Endodermal cell (in vitro differentiated cells): ENCODE results near the gene BUD31. TPM values are rescaled to one million over a fixed set of nuclear protein-coding genes. Genes with fewer than 3 reads are reported as not detected.

Experiments used
- DNase-seq: peaks from one replicate; pipeline ENCODE4 v3.0.0-alpha.2; 2017
- H3K27ac ChIP-seq: 2 replicates; pipeline ENCODE4 v1.5.1; 2013; ENCODE audit warnings: mild to moderate bottlenecking, low read depth, low read length, moderate library complexity
- H3K27me3 ChIP-seq: 2 replicates; pipeline ENCODE4 v1.6.1; 2013; ENCODE audit warnings: mild to moderate bottlenecking, low read length, moderate library complexity; ENCODE audit not compliant: insufficient read depth, control insufficient read depth, poor library complexity, severe bottlenecking
- H3K36me3 ChIP-seq: 2 replicates; pipeline ENCODE4 v1.7.0; 2013; ENCODE audit warnings: mild to moderate bottlenecking, low read length, moderate library complexity; ENCODE audit not compliant: control insufficient read depth, insufficient read depth
- H3K4me1 ChIP-seq: one replicate; pipeline ENCODE4 v1.7.0; 2013; ENCODE audit warnings: low read length; ENCODE audit not compliant: control insufficient read depth, insufficient read depth
- H3K4me3 ChIP-seq: 2 replicates; pipeline ENCODE4 v1.5.1; 2013; ENCODE audit warnings: mild to moderate bottlenecking, low read length, moderate library complexity
- H3K9ac ChIP-seq: 2 replicates; pipeline ENCODE4 v1.6.1; 2013; ENCODE audit warnings: mild to moderate bottlenecking, low read length, moderate library complexity; ENCODE audit not compliant: poor library complexity, severe bottlenecking; ENCODE audit errors: extremely low read depth
- H3K9me3 ChIP-seq: 2 replicates; pipeline ENCODE4 v1.6.1; 2013; ENCODE audit warnings: mild to moderate bottlenecking, low read length, moderate library complexity; ENCODE audit not compliant: control insufficient read depth
- H3K27ac Mint-ChIP-seq: 2 replicates; pipeline ENCODE4 v1.8.0; 2020; ENCODE audit warnings: mixed read lengths
- H3K27me3 Mint-ChIP-seq: 2 replicates; pipeline ENCODE4 v1.8.0; 2021; ENCODE audit warnings: mild to moderate bottlenecking, mixed read lengths; ENCODE audit not compliant: insufficient read depth
- H3K36me3 Mint-ChIP-seq: 2 replicates; pipeline ENCODE4 v1.8.0; 2020; ENCODE audit warnings: low read depth, mixed read lengths
- H3K4me1 Mint-ChIP-seq: 2 replicates; pipeline ENCODE4 v1.8.0; 2020; ENCODE audit warnings: mixed read lengths
- H3K4me3 Mint-ChIP-seq: 2 replicates; pipeline ENCODE4 v1.8.0; 2020; ENCODE audit warnings: mild to moderate bottlenecking, moderate library complexity, mixed read lengths
- H3K9me3 Mint-ChIP-seq: 2 replicates; pipeline ENCODE4 v1.8.0; 2020; ENCODE audit warnings: mild to moderate bottlenecking, mixed read lengths
- WGBS, 2 experiments: methylation state at CpG; one replicate each; pipeline versions ENCODE4 v1.1.5 to v1.1.7; 2013; ENCODE audit warnings: missing lambda C conversion rate in 2 of 2, mixed read lengths in 1 of 2; ENCODE audit not compliant: insufficient coverage in 1 of 2, insufficient read length in 1 of 2; 5-methylcytosine and 5-hydroxymethylcytosine counted together
- total RNA-seq, 2 donors: library from RNA; stranded (reverse); fragmentation: NEBNext Ultra II Directional in 1 of 2; extraction: Animal tissue kit (Norgen Biotek cat#: 25700) in 1 of 2; gene quantifications; 2 replicates in 1 of 2; 3 replicates in 1 of 2; pipeline ENCODE4 v1.2.1, GENCODE V29; 2021
- TF ChIP-seq, protein P1 (sequence below): fragments of 200-600 bp; sonication (generic); conservative IDR thresholded peaks from 2 replicates; pipeline ENCODE4 v1.5.0; 2021; ENCODE audit warnings: antibody characterized with exemption, mild to moderate bottlenecking

BUD31 gene
- total RNA-seq, 2 donors from 2014 or later, result 102 to 117 TPM

DNA sequence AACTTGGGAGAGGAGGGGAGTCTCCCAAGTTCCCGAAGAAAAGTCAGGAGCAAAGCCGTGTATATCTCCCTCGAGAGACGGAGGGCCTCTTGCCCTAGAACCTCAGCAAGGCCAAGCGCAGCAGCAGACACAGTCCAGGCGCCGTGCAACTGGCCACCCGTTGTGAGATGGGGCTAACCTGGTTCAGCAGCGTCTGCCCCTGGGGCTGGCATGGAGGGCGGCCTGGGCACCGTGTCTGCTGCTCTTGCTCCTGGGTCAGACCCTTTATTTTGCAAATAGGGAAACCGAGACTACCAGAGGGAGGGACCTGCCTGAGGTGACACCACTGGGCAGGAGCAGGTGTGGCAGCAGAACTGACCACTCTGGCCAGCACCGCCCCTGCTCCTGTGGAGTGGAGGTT is 43.8 kb downstream of the BUD31 start:
- Mint-ChIP-seq H3K4me3 (no peak overlapping the region), H3K9me3 (no peaks in the 10 kb centered on the region), H3K4me1 (no peaks in the 10 kb centered on the region), H3K36me3 (peaks cover 80% of the 10 kb centered on the region), H3K27ac (no peak overlapping the region), H3K27me3 (no peaks in the 10 kb centered on the region)
- TF ChIP-seq, protein P1, sequence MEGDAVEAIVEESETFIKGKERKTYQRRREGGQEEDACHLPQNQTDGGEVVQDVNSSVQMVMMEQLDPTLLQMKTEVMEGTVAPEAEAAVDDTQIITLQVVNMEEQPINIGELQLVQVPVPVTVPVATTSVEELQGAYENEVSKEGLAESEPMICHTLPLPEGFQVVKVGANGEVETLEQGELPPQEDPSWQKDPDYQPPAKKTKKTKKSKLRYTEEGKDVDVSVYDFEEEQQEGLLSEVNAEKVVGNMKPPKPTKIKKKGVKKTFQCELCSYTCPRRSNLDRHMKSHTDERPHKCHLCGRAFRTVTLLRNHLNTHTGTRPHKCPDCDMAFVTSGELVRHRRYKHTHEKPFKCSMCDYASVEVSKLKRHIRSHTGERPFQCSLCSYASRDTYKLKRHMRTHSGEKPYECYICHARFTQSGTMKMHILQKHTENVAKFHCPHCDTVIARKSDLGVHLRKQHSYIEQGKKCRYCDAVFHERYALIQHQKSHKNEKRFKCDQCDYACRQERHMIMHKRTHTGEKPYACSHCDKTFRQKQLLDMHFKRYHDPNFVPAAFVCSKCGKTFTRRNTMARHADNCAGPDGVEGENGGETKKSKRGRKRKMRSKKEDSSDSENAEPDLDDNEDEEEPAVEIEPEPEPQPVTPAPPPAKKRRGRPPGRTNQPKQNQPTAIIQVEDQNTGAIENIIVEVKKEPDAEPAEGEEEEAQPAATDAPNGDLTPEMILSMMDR, result no peak
- no peak overlapping the region for H3K4me3 ChIP-seq
- WGBS, 2 experiments, result 95 to 98% methylated on average over 11 to 13 of the region's 13 CpGs
- no peak overlapping the region for H3K27ac ChIP-seq
- H3K36me3 ChIP-seq, result peaks cover 93% of the 10 kb centered on the region
- H3K9me3 ChIP-seq, result no peaks in the 10 kb centered on the region
- DNase-seq, result no peak
- no peak overlapping the region for H3K9ac ChIP-seq
- no peaks in the 10 kb centered on the region for H3K27me3 ChIP-seq
- H3K4me1 ChIP-seq, result no peaks in the 10 kb centered on the region

DNA sequence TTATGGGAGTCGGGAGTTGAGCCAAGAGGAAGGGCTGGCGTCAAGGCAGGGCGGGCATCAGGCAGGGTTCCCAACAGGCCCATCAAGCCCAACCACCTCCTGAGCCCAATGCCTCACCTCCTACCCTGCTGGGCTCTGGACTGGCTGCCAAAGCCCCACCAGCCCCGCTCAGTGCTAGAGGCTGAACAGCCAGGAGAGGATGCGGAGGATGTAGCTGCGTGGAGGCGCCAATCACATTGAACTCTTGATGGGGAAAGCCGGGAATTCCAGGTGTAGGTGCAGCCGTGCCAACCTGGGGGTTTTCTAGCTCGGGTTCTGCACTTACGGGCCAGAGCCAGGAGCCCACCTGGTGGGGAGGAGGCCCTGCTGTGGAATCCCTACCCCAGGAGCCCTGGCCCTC is 44.3 kb downstream of the BUD31 start:
- WGBS, 2 experiments, result 95 to 96% methylated on average over 7 to 11 of the region's 11 CpGs
- H3K27ac ChIP-seq, result no peak overlapping the region
- H3K36me3 Mint-ChIP-seq, result peaks cover 79% of the 10 kb centered on the region

DNA sequence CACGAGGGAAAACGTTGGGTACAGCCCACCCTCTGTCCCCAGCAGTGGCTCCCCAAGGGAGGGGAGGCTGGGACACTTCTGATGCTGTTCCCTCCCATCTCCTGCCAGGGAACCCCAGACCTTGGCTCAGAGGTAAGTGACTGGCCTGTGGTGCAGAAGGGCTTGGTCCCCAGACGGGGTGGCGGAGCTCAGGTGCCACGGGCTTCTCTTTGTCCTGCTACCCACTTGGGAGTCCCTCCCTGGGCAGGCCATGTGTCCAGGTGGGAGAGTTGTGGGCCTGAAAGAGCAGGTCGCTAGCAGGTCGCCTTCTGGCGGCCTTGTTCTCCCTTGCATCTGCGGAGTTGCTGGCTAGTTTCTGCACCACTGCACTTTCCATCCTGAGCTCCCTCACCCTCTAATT is 47.1 kb downstream of the BUD31 start:
- Histone ChIP-seq H3K27ac (no peak overlapping the region), H3K9ac (no peak overlapping the region), H3K36me3 (peaks cover 93% of the 10 kb centered on the region), H3K4me3 (no peak overlapping the region), H3K9me3 (no peaks in the 10 kb centered on the region), H3K4me1 (no peaks in the 10 kb centered on the region), H3K27me3 (no peaks in the 10 kb centered on the region)
- no peaks in the 10 kb centered on the region for H3K4me1 Mint-ChIP-seq
- no peak for DNase-seq
- TF ChIP-seq, protein P1, result no peak
- H3K36me3 Mint-ChIP-seq, result peaks cover 86% of the 10 kb centered on the region
- no peaks in the 10 kb centered on the region for H3K27me3 Mint-ChIP-seq
- WGBS, 2 experiments, result 77 to 94% methylated on average over 3 to 9 of the region's 9 CpGs
- peaks cover 3% of the 10 kb centered on the region for H3K9me3 Mint-ChIP-seq
- H3K4me3 Mint-ChIP-seq, result no peak overlapping the region
- no peak overlapping the region for H3K27ac Mint-ChIP-seq

More for the DNA sequence above, 44.3 kb downstream of the BUD31 start:
- H3K9me3 ChIP-seq, result no peaks in the 10 kb centered on the region
- Mint-ChIP-seq H3K4me1 (no peaks in the 10 kb centered on the region), H3K4me3 (no peak overlapping the region), H3K9me3 (no peaks in the 10 kb centered on the region), H3K27ac (no peak overlapping the region), H3K27me3 (no peaks in the 10 kb centered on the region)
- H3K9ac ChIP-seq, result no peak overlapping the region
- TF ChIP-seq, protein P1, result no peak
- no peak for DNase-seq
- H3K4me3 ChIP-seq, result no peak overlapping the region
- peaks cover 93% of the 10 kb centered on the region for H3K36me3 ChIP-seq
- H3K27me3 ChIP-seq, result no peaks in the 10 kb centered on the region
- no peaks in the 10 kb centered on the region for H3K4me1 ChIP-seq
